ENCODE measurements around the gene NCKAP5L. TPM values are rescaled to one million over a fixed set of nuclear protein-coding genes. Genes with fewer than 3 reads are reported as not detected.

Gene NCKAP5L
- total and polyA plus RNA-seq, 10 donors = 3.6 to 29.4 (median 21.1) TPM

DNA sequence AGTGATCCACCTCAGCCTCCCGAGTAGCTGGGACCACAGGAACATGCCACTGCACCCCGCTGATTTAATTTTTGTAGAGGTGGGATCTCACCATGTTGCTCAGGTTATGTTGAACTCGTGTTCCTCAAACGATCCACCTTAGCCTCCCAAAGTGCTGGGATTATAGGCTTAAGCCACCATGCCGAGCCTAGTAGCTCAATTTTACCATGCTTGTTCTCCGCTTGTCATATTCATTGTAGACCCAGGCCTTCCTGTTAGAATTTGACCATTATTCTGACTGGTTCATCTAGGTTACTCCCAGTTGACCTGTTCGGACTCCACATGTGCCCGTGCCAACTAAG is 62.1 kb downstream of the NCKAP5L start:
- H3K27me3 ChIP-seq (replicated peaks in 1 of 7) = no peaks in the 10 kb centered on the region
- intact Hi-C loops (cut with DNase I; ENCODE audit: low total_unique reads) = no loop called here
- no peak overlapping the region for H3K4me3 ChIP-seq
- peaks cover 12 to 43% (median 28%) of the 10 kb centered on the region in 6 donors for H3K4me1 ChIP-seq
- 83 to 94% (median 87%) methylated on average over 8 of the region's 8 CpGs for WGBS, 5 donors
- no peak overlapping the region for H3K27ac ChIP-seq
- H3K9me3 ChIP-seq = no peaks in the 10 kb centered on the region
- H3K36me3 ChIP-seq = peaks cover 0 to 50% (median 42%) of the 10 kb centered on the region in 6 donors
- TF ChIP-seq, protein P1, sequence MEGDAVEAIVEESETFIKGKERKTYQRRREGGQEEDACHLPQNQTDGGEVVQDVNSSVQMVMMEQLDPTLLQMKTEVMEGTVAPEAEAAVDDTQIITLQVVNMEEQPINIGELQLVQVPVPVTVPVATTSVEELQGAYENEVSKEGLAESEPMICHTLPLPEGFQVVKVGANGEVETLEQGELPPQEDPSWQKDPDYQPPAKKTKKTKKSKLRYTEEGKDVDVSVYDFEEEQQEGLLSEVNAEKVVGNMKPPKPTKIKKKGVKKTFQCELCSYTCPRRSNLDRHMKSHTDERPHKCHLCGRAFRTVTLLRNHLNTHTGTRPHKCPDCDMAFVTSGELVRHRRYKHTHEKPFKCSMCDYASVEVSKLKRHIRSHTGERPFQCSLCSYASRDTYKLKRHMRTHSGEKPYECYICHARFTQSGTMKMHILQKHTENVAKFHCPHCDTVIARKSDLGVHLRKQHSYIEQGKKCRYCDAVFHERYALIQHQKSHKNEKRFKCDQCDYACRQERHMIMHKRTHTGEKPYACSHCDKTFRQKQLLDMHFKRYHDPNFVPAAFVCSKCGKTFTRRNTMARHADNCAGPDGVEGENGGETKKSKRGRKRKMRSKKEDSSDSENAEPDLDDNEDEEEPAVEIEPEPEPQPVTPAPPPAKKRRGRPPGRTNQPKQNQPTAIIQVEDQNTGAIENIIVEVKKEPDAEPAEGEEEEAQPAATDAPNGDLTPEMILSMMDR (IDR thresholded peaks at IDR 0.05 in 8 of 11, conservative IDR thresholded peaks at IDR 0.05 in 3 of 11) = no peak
- no peak for DNase-seq

DNA sequence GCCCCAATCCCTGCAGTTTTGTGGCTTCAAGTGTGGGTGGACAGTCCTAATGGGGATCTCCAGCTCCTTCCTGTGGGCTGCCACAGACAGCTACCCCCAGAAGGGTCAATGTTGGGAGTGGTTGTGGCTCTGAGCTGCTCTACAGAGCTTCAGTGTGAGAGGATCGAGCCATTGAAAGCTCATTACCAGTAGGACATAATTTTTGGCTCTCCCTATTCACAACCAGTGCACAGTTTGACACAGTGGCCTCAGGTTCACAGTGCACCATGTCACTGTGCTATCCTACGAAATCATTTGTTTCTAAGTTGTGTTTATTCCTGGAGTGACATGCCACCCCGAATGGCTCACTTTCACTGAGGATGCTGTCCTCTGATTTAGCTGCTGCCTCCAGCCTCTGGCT is 64.1 kb downstream of the NCKAP5L start:
- intact Hi-C loops (cut with DNase I; ENCODE audit: low total_unique reads) = no loop called here
- Histone ChIP-seq H3K36me3 (peaks cover 0 to 70% (median 61%) of the 10 kb centered on the region in 6 donors), H3K27me3 (replicated peaks in 1 of 7) (no peaks in the 10 kb centered on the region), H3K4me3 (no peak overlapping the region), H3K4me1 (peaks cover 12 to 47% (median 28%) of the 10 kb centered on the region in 6 donors), H3K9me3 (no peaks in the 10 kb centered on the region), H3K27ac (peak overlapping the region in 3 of 8 donors; percentile 32 to 65 (median 59))
- WGBS, 5 donors = 64 to 87% (median 75%) methylated on average over 3 of the region's 3 CpGs
- no peak for DNase-seq
- TF ChIP-seq, protein P1 (IDR thresholded peaks at IDR 0.05 in 8 of 11, conservative IDR thresholded peaks at IDR 0.05 in 3 of 11) = no peak
- TF ChIP-seq POLR2A (IDR thresholded peaks at IDR 0.05) (no peak), POLR2AphosphoS5 (IDR thresholded peaks at IDR 0.05) (peak in 1 of 3 donors; percentile 26)

GRCh38 chr12:49763006-49763591 is 65.1 kb downstream of the NCKAP5L start:
- 13 to 18% (median 16%) methylated on average over 8 of the region's 8 CpGs for WGBS, 5 donors
- peaks cover 6 to 80% (median 72%) of the 10 kb centered on the region in 6 donors for H3K36me3 ChIP-seq
- TF ChIP-seq, protein P1 (IDR thresholded peaks at IDR 0.05 in 8 of 11, conservative IDR thresholded peaks at IDR 0.05 in 3 of 11) = peak; percentile 34 to 78 (median 62)
- no peak for TF ChIP-seq POLR2A (IDR thresholded peaks at IDR 0.05)
- peak in 2 of 3 donors; percentile 36 to 60 for TF ChIP-seq POLR2AphosphoS5 (IDR thresholded peaks at IDR 0.05)
- no peaks in the 10 kb centered on the region for H3K27me3 ChIP-seq (replicated peaks in 1 of 7)
- peak; percentile 91 for DNase-seq
- intact Hi-C loops (cut with DNase I; ENCODE audit: low total_unique reads) = no loop called here
- H3K27ac ChIP-seq = peak overlapping the region in 4 of 8 donors; percentile 40 to 65 (median 56)
- peaks cover 12 to 47% (median 28%) of the 10 kb centered on the region in 6 donors for H3K4me1 ChIP-seq
- no peak overlapping the region for H3K4me3 ChIP-seq
- H3K9me3 ChIP-seq = no peaks in the 10 kb centered on the region

GRCh38 chr12:49762468-49762847 is 65.8 kb downstream of the NCKAP5L start:
- Histone ChIP-seq H3K27me3 (replicated peaks in 1 of 7) (no peaks in the 10 kb centered on the region), H3K4me3 (no peak overlapping the region), H3K9me3 (no peaks in the 10 kb centered on the region), H3K27ac (peak overlapping the region in 4 of 8 donors; percentile 40 to 65 (median 56)), H3K4me1 (peaks cover 12 to 47% (median 29%) of the 10 kb centered on the region in 6 donors), H3K36me3 (peaks cover 7 to 87% (median 78%) of the 10 kb centered on the region in 6 donors)
- DNase-seq = no peak
- intact Hi-C loops (cut with DNase I; ENCODE audit: low total_unique reads) = no loop called here
- TF ChIP-seq POLR2AphosphoS5 (IDR thresholded peaks at IDR 0.05) (no peak), POLR2A (IDR thresholded peaks at IDR 0.05) (no peak)
- TF ChIP-seq, protein P1 (IDR thresholded peaks at IDR 0.05 in 8 of 11, conservative IDR thresholded peaks at IDR 0.05 in 3 of 11) = no peak
- WGBS, 5 donors = 36 to 61% (median 52%) methylated on average over 5 of the region's 5 CpGs
